Smooth muscle cell (in vitro differentiated cells): ENCODE data around the gene ECSIT. TPM values are rescaled to one million over a fixed set of nuclear protein-coding genes. Genes with fewer than 3 reads are reported as not detected.
"Not testable (repeated sequence)": the region's sequence is repeated elsewhere in the genome, so short reads cannot be mapped to it uniquely, and the experiment has no call there.

Source experiments
- DNase-seq: peaks from one replicate; lab custom pipeline; 2025; ENCODE audit not compliant: unreplicated experiment; lab: John Stamatoyannopoulos, UW
- H2AFZ ChIP-seq: fragments of 200-600 bp; sonication (generic); 2 replicates; pipeline ENCODE4 v1.6.0; 2016; ENCODE audit warnings: antibody characterized with exemption, low read depth, mild to moderate bottlenecking
- H3F3A ChIP-seq: fragments of 200-600 bp; sonication (generic); 2 replicates; pipeline ENCODE4 v1.6.0; 2017; ENCODE audit warnings: antibody characterized with exemption, low read depth
- H3K27ac ChIP-seq: fragments of 200-600 bp; sonication (generic); 2 replicates; pipeline ENCODE4 v1.5.1; 2016; ENCODE audit warnings: low read depth, mild to moderate bottlenecking
- H3K27me3 ChIP-seq: fragments of 200-600 bp; sonication (generic); 2 replicates; pipeline ENCODE4 v1.6.1; 2016; ENCODE audit warnings: low read depth, mild to moderate bottlenecking
- H3K36me3 ChIP-seq: fragments of 200-600 bp; sonication (generic); 2 replicates; pipeline ENCODE4 v1.5.1; 2016; ENCODE audit warnings: low read depth
- H3K4me1 ChIP-seq: fragments of 200-600 bp; sonication (generic); 2 replicates; pipeline ENCODE4 v1.5.1; 2016; ENCODE audit warnings: low read depth
- H3K4me2 ChIP-seq: fragments of 200-600 bp; sonication (generic); 2 replicates; pipeline ENCODE4 v1.6.0; 2016; ENCODE audit warnings: mild to moderate bottlenecking
- H3K4me3 ChIP-seq: fragments of 200-600 bp; sonication (generic); 2 replicates; pipeline ENCODE4 v1.5.1; 2016; ENCODE audit warnings: mild to moderate bottlenecking
- H3K79me2 ChIP-seq: fragments of 200-600 bp; sonication (generic); 2 replicates; pipeline ENCODE4 v1.6.0; 2016; ENCODE audit warnings: low read depth, mild to moderate bottlenecking
- H3K9ac ChIP-seq: fragments of 200-600 bp; sonication (generic); 2 replicates; pipeline ENCODE4 v1.6.0; 2016; ENCODE audit warnings: low read depth
- H3K9me3 ChIP-seq: fragments of 200-600 bp; sonication (generic); replicated peaks from 2 replicates; pipeline ENCODE4 v1.5.1; 2016; ENCODE audit warnings: low read depth
- H4K20me1 ChIP-seq: fragments of 200-600 bp; sonication (generic); 2 replicates; pipeline ENCODE4 v1.6.0; 2016; ENCODE audit warnings: low read depth
- CTCF ChIP-seq: fragments of 200-600 bp; sonication (generic); IDR thresholded peaks from 2 replicates; pipeline ENCODE4 v1.5.1; 2017; ENCODE audit warnings: borderline replicate concordance, mild to moderate bottlenecking, antibody characterized with exemption; ENCODE audit not compliant: insufficient read depth, poor library complexity, severe bottlenecking
- WGBS: methylation state at CpG from one replicate; pipeline ENCODE4 v1.1.7; 2016; ENCODE audit warnings: low lambda C conversion rate; 5-methylcytosine and 5-hydroxymethylcytosine counted together
- polyA plus RNA-seq: library from polyadenylated mRNA; unstranded; fragments of >200 nt; fragmentation: Nextera tagmentation; extraction: Ambion mirVana; gene quantifications from 2 replicates; pipeline ENCODE4 v1.2.1, GENCODE V29; 2016
- total RNA-seq: library from RNA; depleted of rRNA; stranded (reverse); fragments of >200 nt; gene quantifications from 2 replicates; pipeline ENCODE4 v1.2.3, GENCODE V29; 2014

The ECSIT gene
- total and polyA plus RNA-seq, 2 experiments from 2014 or later = 21.1 to 32.1 TPM

- Histone ChIP-seq H4K20me1 (no peaks in the 10 kb centered on the region), H3K36me3 (no peaks in the 10 kb centered on the region), H3K4me1 (no peaks in the 10 kb centered on the region), H3F3A (no peaks in the 10 kb centered on the region), H3K27me3 (peaks cover 12% of the 10 kb centered on the region), H3K27ac (no peak overlapping the region), H3K9me3 (no peaks in the 10 kb centered on the region), H2AFZ (no peak overlapping the region), H3K9ac (no peak overlapping the region), H3K4me2 (no peak overlapping the region), H3K79me2 (no peaks in the 10 kb centered on the region), H3K4me3 (no peak overlapping the region)
- WGBS = 87% methylated on average over 9 of the region's 9 CpGs
- DNase-seq = no peak
- TF ChIP-seq CTCF = no peak
Measured at GRCh38 chr19:11574689-11575088, 45.8 kb upstream of the ECSIT start.

GRCh38 chr19:11573763-11574162 lies 44.8 kb upstream of the ECSIT start:
- WGBS = 78% methylated on average over 4 of the region's 4 CpGs
- not testable (repeated sequence) for DNase-seq, H4K20me1 ChIP-seq, H3K4me1 ChIP-seq, H3K27ac ChIP-seq, H3K79me2 ChIP-seq, H3K9me3 ChIP-seq, H3K4me2 ChIP-seq, H2AFZ ChIP-seq, H3K4me3 ChIP-seq, H3K36me3 ChIP-seq, H3K27me3 ChIP-seq, H3F3A ChIP-seq, H3K9ac ChIP-seq

- not testable (repeated sequence) for H3F3A ChIP-seq, H4K20me1 ChIP-seq, H3K27me3 ChIP-seq, H3K79me2 ChIP-seq, H3K27ac ChIP-seq, H3K4me3 ChIP-seq, H3K4me2 ChIP-seq, DNase-seq, H2AFZ ChIP-seq, H3K9ac ChIP-seq, H3K9me3 ChIP-seq, H3K4me1 ChIP-seq, H3K36me3 ChIP-seq
- WGBS = 87% methylated on average over 6 of the region's 6 CpGs
Measured at GRCh38 chr19:11573354-11573753, 44.4 kb upstream of the ECSIT start.

- DNase-seq = no peak
- no peaks in the 10 kb centered on the region for H3K27me3 ChIP-seq
- no peak overlapping the region for H3K4me3 ChIP-seq
- no peaks in the 10 kb centered on the region for H3K4me1 ChIP-seq
- H3K36me3 ChIP-seq = no peaks in the 10 kb centered on the region
- H2AFZ ChIP-seq = no peak overlapping the region
- no peak for TF ChIP-seq CTCF
- no peaks in the 10 kb centered on the region for H3K9me3 ChIP-seq
- H3K9ac ChIP-seq = no peak overlapping the region
- H3K4me2 ChIP-seq = no peak overlapping the region
- WGBS = 83% methylated on average over 5 of the region's 5 CpGs
- H3F3A ChIP-seq = no peaks in the 10 kb centered on the region
- no peaks in the 10 kb centered on the region for H3K79me2 ChIP-seq
- H3K27ac ChIP-seq = no peak overlapping the region
- no peaks in the 10 kb centered on the region for H4K20me1 ChIP-seq
Measured at GRCh38 chr19:11570039-11570462, 41.1 kb upstream of the ECSIT start.

GRCh38 chr19:11566164-11566563 lies 37.2 kb upstream of the ECSIT start:
- TF ChIP-seq CTCF = no peak
- no peaks in the 10 kb centered on the region for H3K4me1 ChIP-seq
- 94% methylated on average over 2 of the region's 2 CpGs for WGBS
- no peaks in the 10 kb centered on the region for H4K20me1 ChIP-seq
- no peak overlapping the region for H3K9ac ChIP-seq
- no peaks in the 10 kb centered on the region for H3F3A ChIP-seq
- H3K4me2 ChIP-seq = no peak overlapping the region
- no peak overlapping the region for H3K27ac ChIP-seq
- DNase-seq = no peak
- no peaks in the 10 kb centered on the region for H3K79me2 ChIP-seq
- no peak overlapping the region for H2AFZ ChIP-seq
- H3K36me3 ChIP-seq = no peaks in the 10 kb centered on the region
- H3K27me3 ChIP-seq = no peaks in the 10 kb centered on the region
- H3K9me3 ChIP-seq = no peaks in the 10 kb centered on the region
- no peak overlapping the region for H3K4me3 ChIP-seq

- H2AFZ ChIP-seq, H3K4me1 ChIP-seq, H3K4me3 ChIP-seq, H3K36me3 ChIP-seq, H3K9ac ChIP-seq, H3K79me2 ChIP-seq, H3F3A ChIP-seq, DNase-seq, H3K4me2 ChIP-seq, H3K27me3 ChIP-seq, H3K9me3 ChIP-seq, H4K20me1 ChIP-seq, H3K27ac ChIP-seq: not testable (repeated sequence)
- 90% methylated on average over 4 of the region's 5 CpGs for WGBS
Measured at GRCh38 chr19:11565649-11565980, 36.7 kb upstream of the ECSIT start.
